CD14-positive monocyte (primary cell): ENCODE results near the gene SLC6A20. TPM values are rescaled to one million over a fixed set of nuclear protein-coding genes. Genes with fewer than 3 reads are reported as not detected.

Source experiments
- DNase-seq, 3 donors: peaks; one replicate each; pipeline ENCODE4 v3.0.0-alpha.2; 2011 to 2022
- H2AFZ ChIP-seq: 2 replicates; pipeline ENCODE4 v1.6.0; 2012; ENCODE audit warnings: mild to moderate bottlenecking, low read depth, low read length, inconsistent platforms; ENCODE audit not compliant: insufficient read depth, poor library complexity, severe bottlenecking
- H3K27ac ChIP-seq, 2 donors: 1 replicate in 1 of 2; 2 replicates in 1 of 2; pipeline ENCODE4 v1.5.1; 2012 to 2013; ENCODE audit warnings: low read length in 2 of 2, control low read depth in 1 of 2, inconsistent platforms in 1 of 2, low read depth in 1 of 2, mild to moderate bottlenecking in 1 of 2
- H3K27me3 ChIP-seq, 2 donors: one replicate each; pipeline versions ENCODE4 v1.6.0 to v1.6.1; 2011 to 2013; ENCODE audit warnings: low read length in 2 of 2; ENCODE audit not compliant: control insufficient read depth in 2 of 2, insufficient read depth in 2 of 2
- H3K36me3 ChIP-seq, 2 donors: replicated peaks in 1 of 2; 1 replicate in 1 of 2; 2 replicates in 1 of 2; pipeline versions ENCODE4 v1.5.1 to v1.6.1; 2012 to 2013; ENCODE audit warnings: low read length in 2 of 2, control low read depth in 1 of 2, inconsistent platforms in 1 of 2, mild to moderate bottlenecking in 1 of 2; ENCODE audit not compliant: insufficient read depth in 2 of 2, control insufficient read depth in 1 of 2
- H3K4me1 ChIP-seq, 2 donors: 1 replicate in 1 of 2; 2 replicates in 1 of 2; pipeline versions ENCODE4 v1.5.1 to v1.6.1; 2012 to 2013; ENCODE audit warnings: low read length in 2 of 2, control low read depth in 1 of 2, inconsistent platforms in 1 of 2, mild to moderate bottlenecking in 1 of 2, moderate library complexity in 1 of 2; ENCODE audit not compliant: insufficient read depth in 2 of 2, control insufficient read depth in 1 of 2
- H3K4me2 ChIP-seq: replicated peaks from 2 replicates; pipeline ENCODE3; 2012; ENCODE audit warnings: low read length, moderate library complexity, mild to moderate bottlenecking; ENCODE audit not compliant: poor library complexity, severe bottlenecking; ENCODE audit errors: extremely low read depth
- H3K4me3 ChIP-seq, 3 experiments: fragments of 200-600 bp in 1 of 3; sonication (generic) in 1 of 3; replicated peaks in 1 of 3; 1 replicate in 2 of 3; 2 replicates in 1 of 3; pipeline ENCODE4 v1.5.1; 2011 to 2013; ENCODE audit warnings: low read length in 3 of 3, mild to moderate bottlenecking in 3 of 3, control low read depth in 2 of 3, low read depth in 2 of 3, inconsistent platforms in 1 of 3, moderate library complexity in 1 of 3
- H3K79me2 ChIP-seq: 2 replicates; pipeline ENCODE4 v1.6.0; 2012; ENCODE audit warnings: mild to moderate bottlenecking, control low read depth, inconsistent platforms, low read length, moderate library complexity; ENCODE audit not compliant: insufficient read depth
- H3K9ac ChIP-seq: 2 replicates; pipeline ENCODE4 v1.6.0; 2017; ENCODE audit warnings: low read length, mild to moderate bottlenecking; ENCODE audit not compliant: insufficient read depth, poor library complexity, severe bottlenecking
- H3K9me3 ChIP-seq, 2 donors: replicated peaks in 1 of 2; 1 replicate in 1 of 2; 2 replicates in 1 of 2; pipeline versions ENCODE4 v1.5.1 to v1.6.1; 2012 to 2013; ENCODE audit warnings: low read length in 2 of 2, control low read depth in 1 of 2; ENCODE audit not compliant: control insufficient read depth in 1 of 2, insufficient read depth in 1 of 2
- H4K20me1 ChIP-seq: 2 replicates; pipeline ENCODE4 v1.6.0; 2012; ENCODE audit warnings: mild to moderate bottlenecking, low read length, control low read depth, moderate library complexity; ENCODE audit not compliant: insufficient read depth
- H3K27ac Mint-ChIP-seq, 7 donors: one replicate each; pipeline ENCODE4 v1.8.0; 2020; ENCODE audit warnings: mild to moderate bottlenecking in 7 of 7, mixed read lengths in 7 of 7, moderate library complexity in 6 of 7, inconsistent platforms in 2 of 7
- H3K27me3 Mint-ChIP-seq, 3 donors: one replicate each; pipeline ENCODE4 v1.8.0; 2021 to 2022; ENCODE audit warnings: low read depth in 3 of 3, mild to moderate bottlenecking in 3 of 3, mixed read lengths in 3 of 3, moderate library complexity in 3 of 3, inconsistent platforms in 1 of 3
- H3K36me3 Mint-ChIP-seq, 2 donors: one replicate each; pipeline ENCODE4 v1.8.0; 2020; ENCODE audit warnings: mixed read lengths in 2 of 2, inconsistent platforms in 1 of 2, mild to moderate bottlenecking in 1 of 2
- H3K4me1 Mint-ChIP-seq: one replicate; pipeline ENCODE4 v1.8.0; 2020; ENCODE audit warnings: mild to moderate bottlenecking, mixed read lengths
- H3K4me3 Mint-ChIP-seq, 2 donors: one replicate each; pipeline ENCODE4 v1.8.0; 2020; ENCODE audit warnings: mild to moderate bottlenecking in 2 of 2, mixed read lengths in 2 of 2, moderate library complexity in 1 of 2
- H3K9me3 Mint-ChIP-seq, 7 donors: one replicate each; pipeline ENCODE4 v1.8.0; 2020 to 2022; ENCODE audit warnings: mixed read lengths in 7 of 7, mild to moderate bottlenecking in 6 of 7, moderate library complexity in 6 of 7, inconsistent platforms in 2 of 7
- whole genome bisulfite sequencing: methylation state at CpG from one replicate; pipeline ENCODE4 v1.1.5; 2013; ENCODE audit warnings: missing lambda C conversion rate; ENCODE audit not compliant: insufficient coverage; 5-methylcytosine and 5-hydroxymethylcytosine counted together
- intact Hi-C, 2 donors: fragments of 100-400 bp; cut with micrococcal nuclease; formaldehyde crosslinking; loops; one replicate each; pipeline versions ENCODE4 v1.15.0 to v1.15.1; 2023
- polyA plus RNA-seq, 3 donors: library from polyadenylated mRNA; depleted of rRNA in 1 of 3; unstranded in 2 of 3; stranded (reverse) in 1 of 3; fragments of 300-500 nt in 2 of 3; fragments of >200 nt in 1 of 3; fragmentation: Illumina TruSeq in 2 of 3; gene quantifications; 1 replicate in 2 of 3; 2 replicates in 1 of 3; pipeline ENCODE4 v1.2.3, GENCODE V29; 2012 to 2021
- TF ChIP-seq, protein P1 (sequence below): fragments of 200-600 bp; IDR thresholded peaks from one replicate; pipeline ENCODE4 v1.8.0; 2022; ENCODE audit warnings: antibody characterized with exemption, mild to moderate bottlenecking

SLC6A20 gene
- polyA plus RNA-seq, 3 donors: not detected

GRCh38 chr3:45817831-45818522 lies 21.6 kb upstream of the SLC6A20 start:
- TF ChIP-seq, protein P1, sequence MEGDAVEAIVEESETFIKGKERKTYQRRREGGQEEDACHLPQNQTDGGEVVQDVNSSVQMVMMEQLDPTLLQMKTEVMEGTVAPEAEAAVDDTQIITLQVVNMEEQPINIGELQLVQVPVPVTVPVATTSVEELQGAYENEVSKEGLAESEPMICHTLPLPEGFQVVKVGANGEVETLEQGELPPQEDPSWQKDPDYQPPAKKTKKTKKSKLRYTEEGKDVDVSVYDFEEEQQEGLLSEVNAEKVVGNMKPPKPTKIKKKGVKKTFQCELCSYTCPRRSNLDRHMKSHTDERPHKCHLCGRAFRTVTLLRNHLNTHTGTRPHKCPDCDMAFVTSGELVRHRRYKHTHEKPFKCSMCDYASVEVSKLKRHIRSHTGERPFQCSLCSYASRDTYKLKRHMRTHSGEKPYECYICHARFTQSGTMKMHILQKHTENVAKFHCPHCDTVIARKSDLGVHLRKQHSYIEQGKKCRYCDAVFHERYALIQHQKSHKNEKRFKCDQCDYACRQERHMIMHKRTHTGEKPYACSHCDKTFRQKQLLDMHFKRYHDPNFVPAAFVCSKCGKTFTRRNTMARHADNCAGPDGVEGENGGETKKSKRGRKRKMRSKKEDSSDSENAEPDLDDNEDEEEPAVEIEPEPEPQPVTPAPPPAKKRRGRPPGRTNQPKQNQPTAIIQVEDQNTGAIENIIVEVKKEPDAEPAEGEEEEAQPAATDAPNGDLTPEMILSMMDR: no peak
- Mint-ChIP-seq H3K4me3 (no peak overlapping the region), H3K36me3 (peaks cover 4 to 13% of the 10 kb centered on the region in 2 donors), H3K4me1 (no peaks in the 10 kb centered on the region), H3K27me3 (no peaks in the 10 kb centered on the region), H3K27ac (no peak overlapping the region), H3K9me3 (peaks cover 0 to 10% (median 4%) of the 10 kb centered on the region in 7 donors)
- Histone ChIP-seq H3K36me3 (peaks cover 0 to 4% of the 10 kb centered on the region in 2 donors), H3K9ac (no peak overlapping the region), H3K9me3 (peaks cover 0 to 7% of the 10 kb centered on the region in 2 donors), H3K27me3 (no peaks in the 10 kb centered on the region), H3K79me2 (no peaks in the 10 kb centered on the region), H3K4me1 (no peaks in the 10 kb centered on the region), H3K27ac (no peak overlapping the region), H4K20me1 (no peaks in the 10 kb centered on the region), H2AFZ (no peak overlapping the region), H3K4me3 (no peak overlapping the region), H3K4me2 (no peak overlapping the region)
- DNase-seq: no peak
- intact Hi-C loops: no loop called here
- WGBS: 64% methylated on average over 1 of the region's 4 CpGs

GRCh38 chr3:45816544-45816943 lies 20.2 kb upstream of the SLC6A20 start:
- Mint-ChIP-seq H3K27me3 (peaks cover 0 to 2% (median 0%) of the 10 kb centered on the region in 3 donors), H3K27ac (no peak overlapping the region), H3K4me1 (no peaks in the 10 kb centered on the region), H3K4me3 (no peak overlapping the region), H3K36me3 (peaks cover 0 to 6% of the 10 kb centered on the region in 2 donors), H3K9me3 (peaks cover 0 to 10% (median 4%) of the 10 kb centered on the region in 7 donors)
- TF ChIP-seq, protein P1: no peak
- Histone ChIP-seq H3K27ac (no peak overlapping the region), H2AFZ (no peak overlapping the region), H3K79me2 (no peaks in the 10 kb centered on the region), H4K20me1 (no peaks in the 10 kb centered on the region), H3K27me3 (no peaks in the 10 kb centered on the region), H3K9ac (no peak overlapping the region), H3K4me1 (no peaks in the 10 kb centered on the region), H3K36me3 (no peaks in the 10 kb centered on the region), H3K4me2 (no peak overlapping the region), H3K9me3 (peaks cover 0 to 7% of the 10 kb centered on the region in 2 donors), H3K4me3 (no peak overlapping the region)
- intact Hi-C loops: no loop called here
- DNase-seq: no peak
- 100% methylated on average over 2 of the region's 3 CpGs for WGBS
